Testis (tissue), 3 donors: Measurements from ENCODE around the gene NAXE. TPM values are rescaled to one million over a fixed set of nuclear protein-coding genes. Genes with fewer than 3 reads are reported as not detected.

Experiments used
- DNase-seq: peaks from one replicate; pipeline ENCODE4 v3.0.0-alpha.2; 2019
- H3K27ac ChIP-seq, 2 donors: fragments of 200-600 bp; sonication (generic); one replicate each; pipeline ENCODE4 v1.5.1; 2019
- H3K27me3 ChIP-seq: fragments of 200-600 bp; sonication (generic); one replicate; pipeline ENCODE4 v1.5.1; 2019
- H3K36me3 ChIP-seq: fragments of 200-600 bp; sonication (generic); one replicate; pipeline ENCODE4 v1.5.1; 2017; ENCODE audit warnings: low read depth; ENCODE audit errors: missing control alignments
- H3K4me1 ChIP-seq: fragments of 200-600 bp; sonication (generic); one replicate; pipeline ENCODE4 v1.5.1; 2019
- H3K4me3 ChIP-seq, 2 donors: fragments of 200-600 bp; sonication (generic); one replicate each; pipeline ENCODE4 v1.5.1; 2017 to 2019
- H3K9me3 ChIP-seq: fragments of 200-600 bp; sonication (generic); one replicate; pipeline ENCODE4 v1.5.1; 2017
- CTCF ChIP-seq, 3 experiments: fragments of 450-650 bp in 2 of 3; fragments of 200-600 bp in 1 of 3; sonication (generic) in 1 of 3; IDR thresholded peaks; one replicate each; pipeline ENCODE4 v1.5.1; 2016 to 2019; ENCODE audit warnings: antibody characterized with exemption in 3 of 3, mild to moderate bottlenecking in 2 of 3, moderate library complexity in 1 of 3
- POLR2A ChIP-seq: fragments of 450-650 bp; IDR thresholded peaks from one replicate; pipeline ENCODE4 v1.6.1; 2017; ENCODE audit warnings: antibody characterized with exemption, mild to moderate bottlenecking, moderate library complexity
- WGBS, 2 donors: methylation state at CpG; one replicate each; pipeline ENCODE4 v1.1.5; 2018; 5-methylcytosine and 5-hydroxymethylcytosine counted together
- intact Hi-C: fragments of 100-400 bp; cut with DNase I; formaldehyde crosslinking; loops from one replicate; pipeline ENCODE4 v1.15.1; 2023; ENCODE audit warnings: low total_unique reads
- polyA plus RNA-seq: library from polyadenylated mRNA; stranded (reverse); fragments of 350-450 nt; fragmentation: Illumina TruSeq; extraction: RNeasy Lipid Tissue Mini Kit (QIAGEN cat#74804); gene quantifications from one replicate; pipeline ENCODE4 v1.2.3, GENCODE V29; 2014; ENCODE audit warnings: low read depth, low replicate concordance; ENCODE audit not compliant: insufficient read depth
- total RNA-seq, 2 donors: library from RNA; depleted of rRNA; stranded (reverse); fragments of >200 nt; gene quantifications; one replicate each; pipeline ENCODE4 v1.2.3, GENCODE V29; 2016

The NAXE gene
- total and polyA plus RNA-seq, 3 donors from 2014 or later = 110 to 200 (median 142) TPM

GRCh38 chr1:156640842-156641706, 49.5 kb downstream of the NAXE start:
- Histone ChIP-seq H3K4me3 (peak overlapping the region in 1 of 2 donors; percentile 60), H3K4me1 (peaks cover 15% of the 10 kb centered on the region), H3K27me3 (no peaks in the 10 kb centered on the region), H3K9me3 (no peaks in the 10 kb centered on the region), H3K36me3 (no peaks in the 10 kb centered on the region), H3K27ac (no peak overlapping the region)
- 38 to 54% methylated on average over 6 of the region's 6 CpGs for WGBS, 2 donors
- intact Hi-C loops = no loop called here
- DNase-seq = no peak
- TF ChIP-seq POLR2A = no peak
- TF ChIP-seq CTCF (IDR thresholded peaks at IDR 0.05) = no peak

- intact Hi-C loops = no loop called here
- Histone ChIP-seq H3K27me3 (no peaks in the 10 kb centered on the region), H3K36me3 (no peaks in the 10 kb centered on the region), H3K9me3 (no peaks in the 10 kb centered on the region), H3K4me1 (peaks cover 15% of the 10 kb centered on the region), H3K27ac (no peak within 1 kb of the TSS), H3K4me3 (peak within 1 kb of the TSS; percentile 32 to 60)
- DNase-seq = peak; percentile 54
- 1% methylated on average over 21 to 27 of the region's 46 CpGs for WGBS, 2 donors
- TF ChIP-seq POLR2A = no peak
- no peak for TF ChIP-seq CTCF (IDR thresholded peaks at IDR 0.05)
Measured at GRCh38 chr1:156641761-156642264, 50.2 kb downstream of the NAXE start, which contains the start of gene BCAN. Gene BCAN (plus strand): TSS chr1:156642117. CDS start chr1:156646055, 3,938 bp downstream.

- 22 to 33% methylated on average over 7 to 27 of the region's 40 CpGs for whole genome bisulfite sequencing, 2 donors
- TF ChIP-seq POLR2A = no peak
- TF ChIP-seq CTCF (IDR thresholded peaks at IDR 0.05) = no peak
- intact Hi-C loops = no loop called here
- H3K4me3 ChIP-seq = peak overlapping the region; percentile 32 to 60
- H3K36me3 ChIP-seq = no peaks in the 10 kb centered on the region
- H3K4me1 ChIP-seq = peaks cover 15% of the 10 kb centered on the region
- no peaks in the 10 kb centered on the region for H3K9me3 ChIP-seq
- H3K27ac ChIP-seq = no peak overlapping the region
- DNase-seq = no peak
- H3K27me3 ChIP-seq = no peaks in the 10 kb centered on the region
Measured at GRCh38 chr1:156642265-156643048, 50.9 kb downstream of the NAXE start.

GRCh38 chr1:156643049-156643777, 51.6 kb downstream of the NAXE start:
- no peak for DNase-seq
- 76 to 77% methylated on average over 6 of the region's 7 CpGs for WGBS, 2 donors
- intact Hi-C loops = no loop called here
- TF ChIP-seq POLR2A (no peak), CTCF (IDR thresholded peaks at IDR 0.05) (no peak)
- Histone ChIP-seq H3K9me3 (no peaks in the 10 kb centered on the region), H3K36me3 (no peaks in the 10 kb centered on the region), H3K4me3 (no peak overlapping the region), H3K27me3 (no peaks in the 10 kb centered on the region), H3K27ac (no peak overlapping the region), H3K4me1 (peaks cover 11% of the 10 kb centered on the region)
